Adipocyte (in vitro differentiated cells): Measurements from ENCODE around the gene DNAH10.

Experiments used
- DNase-seq: peaks from one replicate; pipeline ENCODE4 v3.0.0-alpha.2; 2015; ENCODE audit warnings: low read depth
- H3K27me3 ChIP-seq: replicated peaks from 2 replicates; pipeline ENCODE4 v1.7.0; 2013; ENCODE audit warnings: mild to moderate bottlenecking, low read length, moderate library complexity; ENCODE audit not compliant: control insufficient read depth, insufficient read depth
- H3K36me3 ChIP-seq: 2 replicates; pipeline ENCODE4 v1.7.0; 2013; ENCODE audit warnings: low read length, mild to moderate bottlenecking, moderate library complexity; ENCODE audit not compliant: control insufficient read depth, insufficient read depth, severe bottlenecking
- H3K4me1 ChIP-seq: 2 replicates; pipeline ENCODE4 v1.7.0; 2013; ENCODE audit warnings: mild to moderate bottlenecking, low read length, moderate library complexity; ENCODE audit not compliant: control insufficient read depth, insufficient read depth
- H3K4me3 ChIP-seq: 2 replicates; pipeline ENCODE4 v1.7.0; 2013; ENCODE audit warnings: mild to moderate bottlenecking, low read length, moderate library complexity
- H3K9ac ChIP-seq: 2 replicates; pipeline ENCODE4 v1.7.0; 2013; ENCODE audit warnings: mild to moderate bottlenecking, low read length, moderate library complexity
- H3K9me3 ChIP-seq: 2 replicates; pipeline ENCODE4 v1.7.0; 2013; ENCODE audit warnings: mild to moderate bottlenecking, low read length, moderate library complexity; ENCODE audit not compliant: control insufficient read depth

The DNAH10 gene

GRCh38 chr12:123928274-123928865 lies 166.3 kb downstream of the DNAH10 start:
- no peak overlapping the region for H3K9ac ChIP-seq
- no peaks in the 10 kb centered on the region for H3K27me3 ChIP-seq
- H3K4me3 ChIP-seq, result no peak overlapping the region
- H3K9me3 ChIP-seq, result no peaks in the 10 kb centered on the region
- no peaks in the 10 kb centered on the region for H3K4me1 ChIP-seq
- DNase-seq, result no peak
- H3K36me3 ChIP-seq, result no peaks in the 10 kb centered on the region

- no peak for DNase-seq
- Histone ChIP-seq H3K9me3 (no peaks in the 10 kb centered on the region), H3K27me3 (no peaks in the 10 kb centered on the region), H3K4me3 (no peak overlapping the region), H3K4me1 (no peaks in the 10 kb centered on the region), H3K36me3 (no peaks in the 10 kb centered on the region), H3K9ac (no peak overlapping the region)
These were observed 166.8 kb downstream of the DNAH10 start for GRCh38 chr12:123928897-123929296.

- H3K4me3 ChIP-seq, result no peak overlapping the region
- no peaks in the 10 kb centered on the region for H3K9me3 ChIP-seq
- no peaks in the 10 kb centered on the region for H3K4me1 ChIP-seq
- no peaks in the 10 kb centered on the region for H3K27me3 ChIP-seq
- no peak overlapping the region for H3K9ac ChIP-seq
- no peak for DNase-seq
- H3K36me3 ChIP-seq, result no peaks in the 10 kb centered on the region
These were observed 168.0 kb downstream of the DNAH10 start for GRCh38 chr12:123929946-123930583.

GRCh38 chr12:123931686-123932321 lies 169.7 kb downstream of the DNAH10 start:
- Histone ChIP-seq H3K9me3 (no peaks in the 10 kb centered on the region), H3K9ac (no peak overlapping the region), H3K4me1 (no peaks in the 10 kb centered on the region), H3K36me3 (peaks cover 17% of the 10 kb centered on the region), H3K27me3 (no peaks in the 10 kb centered on the region), H3K4me3 (no peak overlapping the region)
- DNase-seq, result no peak

GRCh38 chr12:123933214-123933613 lies 171.1 kb downstream of the DNAH10 start:
- H3K4me3 ChIP-seq, result no peak overlapping the region
- no peaks in the 10 kb centered on the region for H3K9me3 ChIP-seq
- no peak overlapping the region for H3K9ac ChIP-seq
- no peak for DNase-seq
- H3K36me3 ChIP-seq, result peaks cover 25% of the 10 kb centered on the region
- H3K4me1 ChIP-seq, result no peaks in the 10 kb centered on the region
- no peaks in the 10 kb centered on the region for H3K27me3 ChIP-seq

- Histone ChIP-seq H3K4me3 (no peak overlapping the region), H3K4me1 (no peaks in the 10 kb centered on the region), H3K36me3 (peaks cover 25% of the 10 kb centered on the region), H3K9me3 (no peaks in the 10 kb centered on the region), H3K9ac (no peak overlapping the region), H3K27me3 (no peaks in the 10 kb centered on the region)
- DNase-seq, result no peak
These were observed 172.0 kb downstream of the DNAH10 start for GRCh38 chr12:123934016-123934620.

- Histone ChIP-seq H3K9me3 (no peaks in the 10 kb centered on the region), H3K4me3 (no peak overlapping the region), H3K27me3 (no peaks in the 10 kb centered on the region), H3K4me1 (no peaks in the 10 kb centered on the region), H3K36me3 (peaks cover 32% of the 10 kb centered on the region), H3K9ac (no peak overlapping the region)
- DNase-seq, result no peak
These were observed 172.7 kb downstream of the DNAH10 start for GRCh38 chr12:123934829-123935228.

- Histone ChIP-seq H3K4me1 (no peaks in the 10 kb centered on the region), H3K4me3 (no peak overlapping the region), H3K36me3 (peaks cover 40% of the 10 kb centered on the region), H3K27me3 (no peaks in the 10 kb centered on the region), H3K9me3 (no peaks in the 10 kb centered on the region), H3K9ac (no peak overlapping the region)
- no peak for DNase-seq
These were observed 173.9 kb downstream of the DNAH10 start for GRCh38 chr12:123935956-123936355.

- H3K27me3 ChIP-seq, result no peaks in the 10 kb centered on the region
- no peak overlapping the region for H3K4me3 ChIP-seq
- H3K9me3 ChIP-seq, result peaks cover 3% of the 10 kb centered on the region
- H3K36me3 ChIP-seq, result peaks cover 46% of the 10 kb centered on the region
- H3K4me1 ChIP-seq, result no peaks in the 10 kb centered on the region
- no peak for DNase-seq
- no peak overlapping the region for H3K9ac ChIP-seq
These were observed 174.4 kb downstream of the DNAH10 start for GRCh38 chr12:123936471-123936870.

- Histone ChIP-seq H3K27me3 (no peaks in the 10 kb centered on the region), H3K4me3 (no peak overlapping the region), H3K9me3 (peaks cover 10% of the 10 kb centered on the region), H3K4me1 (peaks cover under 1% of the 10 kb centered on the region), H3K9ac (no peak overlapping the region), H3K36me3 (peaks cover 52% of the 10 kb centered on the region)
- no peak for DNase-seq
These were observed 175.0 kb downstream of the DNAH10 start for GRCh38 chr12:123936956-123937706.
